ENCODE results near the gene CALM3.

The CALM3 gene

GRCh38 chr19:46587861-46588260, 13.3 kb upstream of the CALM3 start:
- Histone ChIP-seq H3K27me3 (ENCODE audit: insufficient read depth, low read length, poor library complexity) (no peaks in the 10 kb centered on the region), H3K27ac (ENCODE audit: low read length) (no peak overlapping the region), H3K4me1 (ENCODE audit: insufficient read depth, low read length) (no peaks in the 10 kb centered on the region), H3K36me3 (ENCODE audit: insufficient read depth, low read length) (no peaks in the 10 kb centered on the region), H3K9me3 (ENCODE audit: insufficient read depth, low read length, severe bottlenecking) (no peaks in the 10 kb centered on the region), H2AFZ (ENCODE audit: low read depth, low read length) (no peak overlapping the region), H4K20me1 (ENCODE audit: insufficient read depth, low read length) (no peaks in the 10 kb centered on the region), H3K79me2 (ENCODE audit: insufficient read depth, low read length) (no peaks in the 10 kb centered on the region), H3K9ac (ENCODE audit: low read depth, low read length) (no peak overlapping the region), H3K4me2 (ENCODE audit: insufficient read depth, low read length) (no peak overlapping the region), H3K4me3 (ENCODE audit: low read depth in 1 of 2, low read length in 2 of 2) (no peak overlapping the region)
- no peak for DNase-seq
- TF ChIP-seq CTCF (IDR thresholded peaks at IDR 0.05; ENCODE audit: borderline replicate concordance, extremely low read depth, low read length, poor library complexity, severe bottlenecking): no peak
- no peak for TF ChIP-seq EZH2 (IDR thresholded peaks at IDR 0.05; ENCODE audit: borderline replicate concordance, low read depth, low read length, severe bottlenecking)
- ATAC-seq (ENCODE audit: insufficient read depth, low read depth): no peak

- Histone ChIP-seq H3K9ac (ENCODE audit: low read depth, low read length) (no peak overlapping the region), H3K79me2 (ENCODE audit: insufficient read depth, low read length) (no peaks in the 10 kb centered on the region), H3K27me3 (ENCODE audit: insufficient read depth, low read length, poor library complexity) (no peaks in the 10 kb centered on the region), H3K4me2 (ENCODE audit: insufficient read depth, low read length) (no peak overlapping the region), H3K36me3 (ENCODE audit: insufficient read depth, low read length) (no peaks in the 10 kb centered on the region), H2AFZ (ENCODE audit: low read depth, low read length) (no peak overlapping the region), H3K27ac (ENCODE audit: low read length) (no peak overlapping the region), H4K20me1 (ENCODE audit: insufficient read depth, low read length) (no peaks in the 10 kb centered on the region), H3K9me3 (ENCODE audit: insufficient read depth, low read length, severe bottlenecking) (no peaks in the 10 kb centered on the region), H3K4me3 (ENCODE audit: low read depth in 1 of 2, low read length in 2 of 2) (no peak overlapping the region), H3K4me1 (ENCODE audit: insufficient read depth, low read length) (no peaks in the 10 kb centered on the region)
- no peak for TF ChIP-seq CTCF (IDR thresholded peaks at IDR 0.05; ENCODE audit: borderline replicate concordance, extremely low read depth, low read length, poor library complexity, severe bottlenecking)
- no peak for TF ChIP-seq EZH2 (IDR thresholded peaks at IDR 0.05; ENCODE audit: borderline replicate concordance, low read depth, low read length, severe bottlenecking)
- DNase-seq: no peak
- no peak for ATAC-seq (ENCODE audit: insufficient read depth, low read depth)
Measured at GRCh38 chr19:46591254-46591653, 9.9 kb upstream of the CALM3 start.

- Histone ChIP-seq H3K79me2 (ENCODE audit: insufficient read depth, low read length) (no peaks in the 10 kb centered on the region), H2AFZ (ENCODE audit: low read depth, low read length) (no peak overlapping the region), H4K20me1 (ENCODE audit: insufficient read depth, low read length) (no peaks in the 10 kb centered on the region), H3K9me3 (ENCODE audit: insufficient read depth, low read length, severe bottlenecking) (no peaks in the 10 kb centered on the region), H3K4me2 (ENCODE audit: insufficient read depth, low read length) (no peak overlapping the region), H3K27me3 (ENCODE audit: insufficient read depth, low read length, poor library complexity) (no peaks in the 10 kb centered on the region), H3K4me3 (ENCODE audit: low read depth in 1 of 2, low read length in 2 of 2) (no peak overlapping the region), H3K36me3 (ENCODE audit: insufficient read depth, low read length) (no peaks in the 10 kb centered on the region), H3K27ac (ENCODE audit: low read length) (no peak overlapping the region), H3K4me1 (ENCODE audit: insufficient read depth, low read length) (no peaks in the 10 kb centered on the region), H3K9ac (ENCODE audit: low read depth, low read length) (no peak overlapping the region)
- ATAC-seq (ENCODE audit: insufficient read depth, low read depth) (no peak), DNase-seq (no peak)
- no peak for TF ChIP-seq EZH2 (IDR thresholded peaks at IDR 0.05; ENCODE audit: borderline replicate concordance, low read depth, low read length, severe bottlenecking)
- TF ChIP-seq CTCF (IDR thresholded peaks at IDR 0.05; ENCODE audit: borderline replicate concordance, extremely low read depth, low read length, poor library complexity, severe bottlenecking): no peak
Measured at GRCh38 chr19:46591870-46592269, 9.3 kb upstream of the CALM3 start.

- no peak overlapping the region for H3K9ac ChIP-seq (ENCODE audit: low read depth, low read length)
- no peak overlapping the region for H3K4me2 ChIP-seq (ENCODE audit: insufficient read depth, low read length)
- no peak overlapping the region for H3K4me3 ChIP-seq (ENCODE audit: low read depth in 1 of 2, low read length in 2 of 2)
- H3K27me3 ChIP-seq (ENCODE audit: insufficient read depth, low read length, poor library complexity): no peaks in the 10 kb centered on the region
- H3K9me3 ChIP-seq (ENCODE audit: insufficient read depth, low read length, severe bottlenecking): peaks cover 6% of the 10 kb centered on the region
- peaks cover 6% of the 10 kb centered on the region for H3K4me1 ChIP-seq (ENCODE audit: insufficient read depth, low read length)
- H2AFZ ChIP-seq (ENCODE audit: low read depth, low read length): no peak overlapping the region
- DNase-seq (no peak), ATAC-seq (ENCODE audit: insufficient read depth, low read depth) (no peak)
- H3K79me2 ChIP-seq (ENCODE audit: insufficient read depth, low read length): no peaks in the 10 kb centered on the region
- H3K36me3 ChIP-seq (ENCODE audit: insufficient read depth, low read length): no peaks in the 10 kb centered on the region
- no peak overlapping the region for H3K27ac ChIP-seq (ENCODE audit: low read length)
- no peak for TF ChIP-seq CTCF (IDR thresholded peaks at IDR 0.05; ENCODE audit: borderline replicate concordance, extremely low read depth, low read length, poor library complexity, severe bottlenecking)
- TF ChIP-seq EZH2 (IDR thresholded peaks at IDR 0.05; ENCODE audit: borderline replicate concordance, low read depth, low read length, severe bottlenecking): no peak
- H4K20me1 ChIP-seq (ENCODE audit: insufficient read depth, low read length): no peaks in the 10 kb centered on the region
Measured at GRCh38 chr19:46596008-46596407, 5.1 kb upstream of the CALM3 start.
